ENCODE measurements around the gene WNK3. TPM values are rescaled to one million over a fixed set of nuclear protein-coding genes. Genes with fewer than 3 reads are reported as not detected.

Gene WNK3
- total RNA-seq, 1 experiment from 2014 or later, result 12.8 TPM

DNA sequence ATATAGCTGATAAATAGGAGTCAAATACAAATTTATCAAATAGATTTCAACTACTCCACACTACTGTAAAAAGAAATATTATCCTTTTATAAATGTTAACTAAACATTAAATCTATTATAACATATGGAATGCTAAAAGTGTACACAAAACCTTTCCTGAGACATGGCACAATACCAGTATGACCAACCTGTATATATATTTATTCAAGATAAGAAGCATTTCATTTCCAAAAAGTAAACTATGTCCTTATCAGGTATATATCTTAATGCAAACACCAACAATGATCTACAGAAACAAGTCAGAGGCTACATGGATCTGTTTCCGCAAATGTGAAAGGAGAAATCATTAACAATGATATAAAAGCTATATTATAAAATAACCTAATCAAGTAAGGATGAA, 37.8 kb downstream of the WNK3 start:
- no TSS peak for BruUV-seq (replicated peaks)
- ChIA-PET POLR2A (ENCODE audit: low non-redundant PET) (no interaction called here), CTCF (no interaction called here)
- Histone ChIP-seq H3K27ac (ENCODE audit: low read depth, low read length, poor library complexity, severe bottlenecking) (no peak overlapping the region), H3K27me3 (replicated peaks; ENCODE audit: insufficient read depth, low read depth, low read length, poor library complexity) (no peaks in the 10 kb centered on the region), H3K4me3 (ENCODE audit: low read depth, low read length, poor library complexity, severe bottlenecking) (no peak overlapping the region), H3K36me3 (ENCODE audit: insufficient read depth, low read length, poor library complexity, severe bottlenecking) (no peaks in the 10 kb centered on the region), H3K9me3 (ENCODE audit: low read depth, low read length, poor library complexity, severe bottlenecking) (no peaks in the 10 kb centered on the region), H3K4me1 (ENCODE audit: insufficient read depth, low read length, poor library complexity, severe bottlenecking) (no peaks in the 10 kb centered on the region)
- intact Hi-C loops (cut with micrococcal nuclease; ENCODE audit: unreplicated experiment), result no loop called here
- no peak for DNase-seq (ENCODE audit: low spot score)
- no peak for TF ChIP-seq EZH2 (IDR thresholded peaks at IDR 0.05; ENCODE audit: borderline replicate concordance, low read depth, low read length, poor library complexity, severe bottlenecking)

DNA sequence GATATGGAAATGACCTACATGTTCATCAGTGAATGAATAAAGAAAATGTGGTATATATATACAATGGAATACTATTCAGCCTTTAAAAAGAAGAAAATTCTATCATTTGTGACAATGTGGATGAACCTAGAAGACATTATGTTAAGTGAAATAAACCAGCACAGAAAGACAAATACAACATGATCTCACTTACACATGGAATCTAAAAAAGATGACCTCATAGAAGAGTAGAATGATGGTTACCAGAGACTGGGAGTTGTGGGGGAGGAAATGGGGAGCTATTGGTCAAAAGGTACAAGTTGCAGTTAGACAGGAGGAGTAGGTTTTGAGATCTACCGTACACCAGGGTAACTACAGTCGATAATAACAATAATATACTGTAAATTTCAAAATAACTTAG, 51.5 kb downstream of the WNK3 start:
- intact Hi-C loops (cut with micrococcal nuclease; ENCODE audit: unreplicated experiment), result no loop called here
- DNase-seq (ENCODE audit: low spot score), result no peak
- TF ChIP-seq, protein P1, sequence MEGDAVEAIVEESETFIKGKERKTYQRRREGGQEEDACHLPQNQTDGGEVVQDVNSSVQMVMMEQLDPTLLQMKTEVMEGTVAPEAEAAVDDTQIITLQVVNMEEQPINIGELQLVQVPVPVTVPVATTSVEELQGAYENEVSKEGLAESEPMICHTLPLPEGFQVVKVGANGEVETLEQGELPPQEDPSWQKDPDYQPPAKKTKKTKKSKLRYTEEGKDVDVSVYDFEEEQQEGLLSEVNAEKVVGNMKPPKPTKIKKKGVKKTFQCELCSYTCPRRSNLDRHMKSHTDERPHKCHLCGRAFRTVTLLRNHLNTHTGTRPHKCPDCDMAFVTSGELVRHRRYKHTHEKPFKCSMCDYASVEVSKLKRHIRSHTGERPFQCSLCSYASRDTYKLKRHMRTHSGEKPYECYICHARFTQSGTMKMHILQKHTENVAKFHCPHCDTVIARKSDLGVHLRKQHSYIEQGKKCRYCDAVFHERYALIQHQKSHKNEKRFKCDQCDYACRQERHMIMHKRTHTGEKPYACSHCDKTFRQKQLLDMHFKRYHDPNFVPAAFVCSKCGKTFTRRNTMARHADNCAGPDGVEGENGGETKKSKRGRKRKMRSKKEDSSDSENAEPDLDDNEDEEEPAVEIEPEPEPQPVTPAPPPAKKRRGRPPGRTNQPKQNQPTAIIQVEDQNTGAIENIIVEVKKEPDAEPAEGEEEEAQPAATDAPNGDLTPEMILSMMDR (conservative IDR thresholded peaks at IDR 0.05; ENCODE audit: low read depth, low read length), result no peak
- TF ChIP-seq EZH2 (IDR thresholded peaks at IDR 0.05; ENCODE audit: borderline replicate concordance, low read depth, low read length, poor library complexity, severe bottlenecking), result no peak
- Histone ChIP-seq H3K27me3 (replicated peaks; ENCODE audit: insufficient read depth, low read depth, low read length, poor library complexity) (no peaks in the 10 kb centered on the region), H3K27ac (ENCODE audit: low read depth, low read length, poor library complexity, severe bottlenecking) (no peak overlapping the region), H3K4me3 (ENCODE audit: low read depth, low read length, poor library complexity, severe bottlenecking) (no peak overlapping the region), H3K4me1 (ENCODE audit: insufficient read depth, low read length, poor library complexity, severe bottlenecking) (no peaks in the 10 kb centered on the region), H3K36me3 (ENCODE audit: insufficient read depth, low read length, poor library complexity, severe bottlenecking) (no peaks in the 10 kb centered on the region), H3K9me3 (ENCODE audit: low read depth, low read length, poor library complexity, severe bottlenecking) (no peaks in the 10 kb centered on the region)
- ChIA-PET POLR2A (ENCODE audit: low non-redundant PET) (no interaction called here), CTCF (no interaction called here)
- BruUV-seq (replicated peaks), result no TSS peak

DNA sequence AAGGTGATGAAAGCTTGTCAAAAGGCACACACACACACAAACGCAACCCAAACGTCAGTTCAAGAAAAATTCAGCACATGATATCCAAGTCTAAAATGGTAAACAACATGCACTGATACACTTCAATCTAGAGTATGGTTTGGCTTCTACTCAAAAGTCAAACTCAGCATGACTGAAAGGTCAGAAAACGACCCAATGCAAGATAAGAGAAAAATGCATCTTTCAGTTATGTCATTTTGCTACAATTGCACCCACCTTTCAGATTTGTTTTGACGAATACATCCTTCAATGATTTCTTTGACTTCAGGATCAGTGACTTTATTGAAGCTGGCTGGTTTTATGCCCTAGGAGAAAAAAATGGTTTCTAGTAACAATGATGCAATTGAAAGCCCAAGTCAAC, 56.3 kb downstream of the WNK3 start:
- TF ChIP-seq, protein P1 (conservative IDR thresholded peaks at IDR 0.05; ENCODE audit: low read depth, low read length), result no peak
- no peak for TF ChIP-seq EZH2 (IDR thresholded peaks at IDR 0.05; ENCODE audit: borderline replicate concordance, low read depth, low read length, poor library complexity, severe bottlenecking)
- ChIA-PET POLR2A (ENCODE audit: low non-redundant PET) (no interaction called here), CTCF (no interaction called here)
- no peak overlapping the region for H3K27ac ChIP-seq (ENCODE audit: low read depth, low read length, poor library complexity, severe bottlenecking)
- intact Hi-C loops (cut with micrococcal nuclease; ENCODE audit: unreplicated experiment), result no loop called here
- H3K36me3 ChIP-seq (ENCODE audit: insufficient read depth, low read length, poor library complexity, severe bottlenecking), result no peaks in the 10 kb centered on the region
- no peak for DNase-seq (ENCODE audit: low spot score)
- no peaks in the 10 kb centered on the region for H3K9me3 ChIP-seq (ENCODE audit: low read depth, low read length, poor library complexity, severe bottlenecking)
- no peaks in the 10 kb centered on the region for H3K27me3 ChIP-seq (replicated peaks; ENCODE audit: insufficient read depth, low read depth, low read length, poor library complexity)
- no peak overlapping the region for H3K4me3 ChIP-seq (ENCODE audit: low read depth, low read length, poor library complexity, severe bottlenecking)
- BruUV-seq (replicated peaks), result no TSS peak
- no peaks in the 10 kb centered on the region for H3K4me1 ChIP-seq (ENCODE audit: insufficient read depth, low read length, poor library complexity, severe bottlenecking)

DNA sequence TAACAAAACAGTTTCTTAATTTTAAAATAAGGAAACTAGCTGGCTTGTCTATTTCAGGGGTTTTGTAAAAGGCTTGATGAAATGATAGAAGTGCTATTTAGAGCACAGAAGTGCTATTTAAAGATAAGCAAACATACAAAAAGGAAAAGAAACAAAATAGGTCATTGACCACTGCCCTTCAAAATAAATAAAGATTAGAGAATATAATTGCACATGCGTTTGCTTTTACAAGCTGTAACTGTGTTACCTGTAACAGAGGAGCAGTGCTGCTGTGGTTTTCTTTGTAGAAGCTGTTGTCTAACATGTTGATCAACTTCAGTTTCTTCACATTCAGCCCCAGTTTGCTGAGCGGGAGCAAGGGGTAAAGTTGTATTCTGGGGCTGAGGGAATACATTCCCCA, 63.5 kb downstream of the WNK3 start:
- CTCF ChIA-PET, result no interaction called here
- TF ChIP-seq EZH2 (IDR thresholded peaks at IDR 0.05; ENCODE audit: borderline replicate concordance, low read depth, low read length, poor library complexity, severe bottlenecking), result no peak
- TF ChIP-seq, protein P1 (conservative IDR thresholded peaks at IDR 0.05; ENCODE audit: low read depth, low read length), result no peak
- DNase-seq (ENCODE audit: low spot score), result no peak
- Histone ChIP-seq H3K4me3 (ENCODE audit: low read depth, low read length, poor library complexity, severe bottlenecking) (no peak overlapping the region), H3K9me3 (ENCODE audit: low read depth, low read length, poor library complexity, severe bottlenecking) (no peaks in the 10 kb centered on the region), H3K36me3 (ENCODE audit: insufficient read depth, low read length, poor library complexity, severe bottlenecking) (no peaks in the 10 kb centered on the region), H3K27me3 (replicated peaks; ENCODE audit: insufficient read depth, low read depth, low read length, poor library complexity) (no peaks in the 10 kb centered on the region), H3K4me1 (ENCODE audit: insufficient read depth, low read length, poor library complexity, severe bottlenecking) (no peaks in the 10 kb centered on the region), H3K27ac (ENCODE audit: low read depth, low read length, poor library complexity, severe bottlenecking) (no peak overlapping the region)
- POLR2A ChIA-PET (ENCODE audit: low non-redundant PET), result no interaction called here
- intact Hi-C loops (cut with micrococcal nuclease; ENCODE audit: unreplicated experiment), result no loop called here
- BruUV-seq (replicated peaks), result no TSS peak
